ENCODE measurements around the gene MAP2.

MAP2 gene

DNA sequence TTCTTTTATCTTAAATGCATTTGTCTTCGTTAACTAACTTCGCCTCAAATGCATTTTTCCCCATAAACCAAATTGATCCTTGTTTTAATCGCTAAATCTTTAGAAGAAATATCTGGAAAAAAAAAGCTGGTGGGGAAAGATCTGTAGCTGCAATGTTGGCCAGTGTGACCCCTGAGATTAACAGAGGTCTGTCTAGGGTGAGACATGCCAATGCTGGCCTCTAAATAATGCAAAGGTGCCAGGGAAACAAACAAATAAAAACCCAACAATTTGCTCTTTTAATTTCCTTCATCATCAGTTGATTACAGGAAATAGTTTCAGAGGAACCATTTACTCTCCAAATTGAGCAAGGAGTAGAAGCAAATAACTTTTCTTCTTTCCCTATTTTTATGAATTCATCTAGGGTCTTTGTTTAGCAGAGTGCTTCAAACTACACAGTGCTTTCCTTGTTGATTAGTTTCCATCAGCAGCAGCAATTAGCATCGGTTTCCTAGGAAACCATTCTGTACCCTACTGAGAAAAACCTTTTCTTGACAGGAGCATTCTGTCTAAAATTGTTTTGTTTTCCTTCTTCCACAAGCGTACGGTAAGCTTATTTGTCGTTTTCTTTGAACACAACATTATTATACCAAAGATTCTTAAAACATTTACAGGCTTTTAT, 247.3 kb downstream of the MAP2 start:
- DNase-seq (ENCODE audit: low read depth): no peak
- TF ChIP-seq, protein P1, sequence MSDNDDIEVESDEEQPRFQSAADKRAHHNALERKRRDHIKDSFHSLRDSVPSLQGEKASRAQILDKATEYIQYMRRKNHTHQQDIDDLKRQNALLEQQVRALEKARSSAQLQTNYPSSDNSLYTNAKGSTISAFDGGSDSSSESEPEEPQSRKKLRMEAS (IDR thresholded peaks at IDR 0.05; ENCODE audit: low read depth, low read length): no peak
- TF ChIP-seq, protein P2, sequence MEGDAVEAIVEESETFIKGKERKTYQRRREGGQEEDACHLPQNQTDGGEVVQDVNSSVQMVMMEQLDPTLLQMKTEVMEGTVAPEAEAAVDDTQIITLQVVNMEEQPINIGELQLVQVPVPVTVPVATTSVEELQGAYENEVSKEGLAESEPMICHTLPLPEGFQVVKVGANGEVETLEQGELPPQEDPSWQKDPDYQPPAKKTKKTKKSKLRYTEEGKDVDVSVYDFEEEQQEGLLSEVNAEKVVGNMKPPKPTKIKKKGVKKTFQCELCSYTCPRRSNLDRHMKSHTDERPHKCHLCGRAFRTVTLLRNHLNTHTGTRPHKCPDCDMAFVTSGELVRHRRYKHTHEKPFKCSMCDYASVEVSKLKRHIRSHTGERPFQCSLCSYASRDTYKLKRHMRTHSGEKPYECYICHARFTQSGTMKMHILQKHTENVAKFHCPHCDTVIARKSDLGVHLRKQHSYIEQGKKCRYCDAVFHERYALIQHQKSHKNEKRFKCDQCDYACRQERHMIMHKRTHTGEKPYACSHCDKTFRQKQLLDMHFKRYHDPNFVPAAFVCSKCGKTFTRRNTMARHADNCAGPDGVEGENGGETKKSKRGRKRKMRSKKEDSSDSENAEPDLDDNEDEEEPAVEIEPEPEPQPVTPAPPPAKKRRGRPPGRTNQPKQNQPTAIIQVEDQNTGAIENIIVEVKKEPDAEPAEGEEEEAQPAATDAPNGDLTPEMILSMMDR (IDR thresholded peaks at IDR 0.05; ENCODE audit: low read depth, low read length): no peak
- TF ChIP-seq POLR2A (IDR thresholded peaks at IDR 0.05; ENCODE audit: extremely low read depth, insufficient read length) (no peak), MYC (IDR thresholded peaks at IDR 0.05; ENCODE audit: low read depth, low read length) (no peak)
- H3K4me3 ChIP-seq (ENCODE audit: low read depth, low read length): no peak overlapping the region

DNA sequence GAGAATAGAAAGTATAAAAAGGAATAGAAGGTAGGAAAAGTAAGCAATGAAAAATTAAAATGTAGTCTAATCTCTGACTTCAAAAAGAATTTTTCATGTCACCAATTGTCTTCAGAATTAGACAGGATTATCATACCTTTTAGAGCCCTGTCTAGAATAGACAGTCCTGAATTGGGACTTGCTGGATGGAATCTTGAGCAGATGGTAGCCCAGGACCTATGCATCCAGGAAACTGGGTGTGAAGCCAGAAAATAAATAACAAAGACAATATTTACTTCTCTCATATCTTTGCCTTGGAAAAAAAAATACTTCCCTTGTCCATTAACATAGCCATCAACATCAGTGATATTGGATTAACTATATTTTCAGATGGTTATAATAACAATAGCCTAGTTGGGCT, 250.0 kb downstream of the MAP2 start:
- DNase-seq (ENCODE audit: low read depth): no peak
- H3K4me3 ChIP-seq (ENCODE audit: low read depth, low read length): no peak overlapping the region
- TF ChIP-seq MYC (IDR thresholded peaks at IDR 0.05; ENCODE audit: low read depth, low read length) (no peak), POLR2A (IDR thresholded peaks at IDR 0.05; ENCODE audit: extremely low read depth, insufficient read length) (no peak)
- TF ChIP-seq, protein P2 (IDR thresholded peaks at IDR 0.05; ENCODE audit: low read depth, low read length): no peak
- TF ChIP-seq, protein P1 (IDR thresholded peaks at IDR 0.05; ENCODE audit: low read depth, low read length): no peak

DNA sequence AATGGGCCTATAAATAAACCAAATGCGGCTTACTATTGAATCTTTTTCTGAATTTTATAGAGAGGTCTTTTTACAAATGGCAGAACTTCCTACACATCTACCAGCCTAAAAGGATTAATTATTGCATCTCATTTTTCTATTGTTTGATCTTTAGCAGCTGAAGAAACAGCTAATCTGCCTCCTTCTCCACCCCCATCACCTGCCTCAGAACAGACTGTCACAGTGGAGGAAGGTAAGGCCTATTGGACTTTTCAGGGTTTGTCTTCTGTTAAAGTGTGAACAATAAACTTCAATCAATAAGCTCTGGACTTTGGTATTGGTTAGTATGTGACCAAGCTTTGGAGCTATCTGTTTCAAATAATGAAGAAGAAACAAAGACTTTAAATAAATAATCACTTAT, 256.7 kb downstream of the MAP2 start:
- no peak overlapping the region for H3K4me3 ChIP-seq (ENCODE audit: low read depth, low read length)
- TF ChIP-seq POLR2A (IDR thresholded peaks at IDR 0.05; ENCODE audit: extremely low read depth, insufficient read length) (no peak), MYC (IDR thresholded peaks at IDR 0.05; ENCODE audit: low read depth, low read length) (no peak)
- TF ChIP-seq, protein P2 (IDR thresholded peaks at IDR 0.05; ENCODE audit: low read depth, low read length): no peak
- TF ChIP-seq, protein P1 (IDR thresholded peaks at IDR 0.05; ENCODE audit: low read depth, low read length): no peak
- DNase-seq (ENCODE audit: low read depth): no peak

DNA sequence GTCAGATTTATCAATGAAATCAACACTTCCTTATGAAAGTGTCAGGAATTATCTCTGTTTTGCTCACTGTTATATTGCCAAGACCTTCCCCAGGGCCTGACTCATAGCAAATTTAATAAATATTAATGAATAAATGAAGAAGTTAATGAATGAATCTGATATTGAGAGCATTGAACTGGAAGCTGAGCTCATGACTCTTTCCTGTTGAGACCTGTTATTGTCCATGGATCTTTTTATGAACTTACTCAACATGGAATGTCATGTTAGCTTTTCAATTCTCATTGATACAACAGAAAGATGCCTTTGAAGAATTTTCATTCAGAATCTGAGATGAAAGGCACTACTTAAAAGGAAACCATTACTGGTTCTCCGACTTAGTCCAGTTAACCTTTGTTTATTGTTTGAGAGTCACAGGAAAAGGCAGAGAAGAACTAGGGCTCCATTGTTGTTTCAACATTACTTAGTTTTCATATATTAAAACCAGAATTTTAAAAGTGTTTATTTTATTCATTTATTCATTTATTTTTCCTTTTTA, 257.4 kb downstream of the MAP2 start:
- no peak for DNase-seq (ENCODE audit: low read depth)
- no peak overlapping the region for H3K4me3 ChIP-seq (ENCODE audit: low read depth, low read length)

DNA sequence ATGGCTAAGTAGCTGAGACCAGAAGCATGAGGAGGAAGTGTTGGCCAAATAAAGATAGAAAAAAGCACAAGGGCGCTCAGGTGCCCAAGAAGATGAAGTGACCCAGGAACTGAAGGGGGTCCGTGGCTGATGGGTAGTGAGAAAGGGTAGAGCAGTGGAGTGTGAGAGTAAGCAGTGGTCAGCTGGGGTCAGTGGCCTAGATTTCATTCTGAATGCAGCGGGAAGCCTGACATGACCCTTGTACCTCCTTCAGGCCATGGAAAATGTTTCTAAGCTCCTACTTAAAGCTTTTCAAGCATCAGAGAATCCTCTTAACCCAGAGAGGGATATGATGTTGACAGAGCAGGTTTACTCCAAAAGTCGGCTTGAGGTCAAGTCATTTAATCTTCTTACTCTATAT, 258.8 kb downstream of the MAP2 start:
- TF ChIP-seq, protein P2 (IDR thresholded peaks at IDR 0.05; ENCODE audit: low read depth, low read length): no peak
- no peak for TF ChIP-seq MYC (IDR thresholded peaks at IDR 0.05; ENCODE audit: low read depth, low read length)
- TF ChIP-seq POLR2A (IDR thresholded peaks at IDR 0.05; ENCODE audit: extremely low read depth, insufficient read length): no peak
- TF ChIP-seq, protein P1 (IDR thresholded peaks at IDR 0.05; ENCODE audit: low read depth, low read length): no peak
- H3K4me3 ChIP-seq (ENCODE audit: low read depth, low read length): no peak overlapping the region
- no peak for DNase-seq (ENCODE audit: low read depth)

More for the DNA sequence above, 257.4 kb downstream of the MAP2 start:
- TF ChIP-seq, protein P1 (IDR thresholded peaks at IDR 0.05; ENCODE audit: low read depth, low read length): no peak

DNA sequence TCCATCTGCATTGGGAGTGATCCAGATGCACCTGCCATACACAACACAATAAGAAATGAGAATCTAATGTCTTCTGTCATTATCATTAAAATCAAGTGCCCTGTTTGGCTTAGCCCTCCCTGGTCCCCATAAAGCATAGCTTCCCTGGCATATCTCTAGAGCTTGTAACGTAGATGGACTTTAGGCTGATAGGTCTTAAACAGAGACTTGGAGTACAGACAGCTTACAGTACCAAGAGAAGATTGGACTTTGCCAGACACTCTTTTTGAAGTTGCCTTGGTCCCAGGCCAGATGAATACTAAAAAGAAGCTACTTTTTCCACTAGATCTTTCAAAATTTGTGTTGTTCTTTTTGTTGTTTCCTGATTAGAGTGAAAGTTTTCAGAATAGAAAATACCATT, 261.5 kb downstream of the MAP2 start:
- TF ChIP-seq POLR2A (IDR thresholded peaks at IDR 0.05; ENCODE audit: extremely low read depth, insufficient read length) (no peak), MYC (IDR thresholded peaks at IDR 0.05; ENCODE audit: low read depth, low read length) (no peak)
- TF ChIP-seq, protein P1 (IDR thresholded peaks at IDR 0.05; ENCODE audit: low read depth, low read length): no peak
- TF ChIP-seq, protein P2 (IDR thresholded peaks at IDR 0.05; ENCODE audit: low read depth, low read length): no peak
- no peak overlapping the region for H3K4me3 ChIP-seq (ENCODE audit: low read depth, low read length)
- DNase-seq (ENCODE audit: low read depth): no peak
